HG03565 (cell line): Measurements from ENCODE around the gene DCLK2.
A peak's percentile ranks its signal among the peaks of the same experiment; 100 is the strongest.

ENCODE experiments used
- ATAC-seq: cut with Tn5 transposase; IDR thresholded peaks from one replicate; pipeline ENCODE4 v1.9.1; 2021; ENCODE audit warnings: mild to moderate bottlenecking, moderate library complexity; ENCODE audit not compliant: unreplicated experiment

DCLK2 gene

DNA sequence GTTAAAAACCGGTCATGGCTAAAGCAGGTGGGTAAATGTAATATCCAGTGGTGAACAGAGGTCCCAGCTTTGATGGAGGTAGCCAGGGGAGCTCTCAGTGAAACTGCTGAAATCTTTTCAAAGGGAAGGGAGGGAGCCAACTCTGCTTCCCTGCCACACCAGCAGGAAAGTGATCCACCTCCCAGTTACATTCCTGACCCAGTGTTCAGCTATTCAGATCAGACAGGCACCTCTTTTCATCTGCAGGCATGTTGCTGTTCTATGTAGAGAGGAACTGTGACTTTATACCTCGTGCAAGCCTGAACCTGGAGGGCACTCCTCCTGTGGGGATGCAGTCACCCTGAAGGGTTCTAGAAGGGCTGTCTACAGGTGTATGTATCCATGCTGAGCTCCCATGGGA is 37.6 kb downstream of the DCLK2 start:
- no peak for ATAC-seq

DNA sequence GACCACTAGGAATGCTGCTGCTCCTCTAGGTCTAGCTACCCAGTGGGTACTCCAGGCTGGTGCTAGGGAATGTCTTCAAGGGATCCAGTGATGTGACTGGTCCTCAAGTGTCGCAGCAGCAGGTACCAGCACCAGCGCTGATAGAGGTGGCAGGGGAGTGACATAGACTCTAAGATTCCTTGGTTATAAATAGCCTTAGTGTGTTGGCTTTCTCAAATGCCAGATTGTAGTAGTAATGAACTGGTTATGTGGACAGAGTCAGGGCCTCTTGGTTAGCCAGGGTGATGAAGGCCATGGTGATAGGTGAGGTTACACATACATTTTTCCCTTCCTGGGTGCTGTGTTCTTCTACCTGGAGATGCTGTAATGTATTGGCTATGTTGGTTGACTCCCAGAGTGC is 38.3 kb downstream of the DCLK2 start:
- ATAC-seq: no peak

DNA sequence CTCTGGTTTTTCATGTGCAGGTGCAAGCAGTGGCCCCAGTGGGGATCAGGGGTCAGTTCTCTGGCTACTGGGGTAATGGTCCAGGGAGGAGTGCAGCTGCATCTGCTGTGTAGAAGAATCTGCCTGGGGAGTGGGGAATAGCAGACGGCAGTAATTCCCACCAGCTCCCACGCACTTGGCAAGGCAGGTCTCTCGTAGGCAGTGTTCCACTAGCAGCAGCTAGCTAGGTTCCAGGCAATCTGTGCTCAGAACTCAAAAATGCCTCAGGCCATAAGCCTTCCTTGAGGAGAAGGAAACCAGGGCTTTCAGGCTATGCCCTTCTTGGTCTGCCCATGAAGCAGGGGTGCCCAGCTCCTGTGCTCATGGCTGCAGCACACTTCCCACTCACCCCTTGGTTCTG is 38.8 kb downstream of the DCLK2 start:
- no peak for ATAC-seq

DNA sequence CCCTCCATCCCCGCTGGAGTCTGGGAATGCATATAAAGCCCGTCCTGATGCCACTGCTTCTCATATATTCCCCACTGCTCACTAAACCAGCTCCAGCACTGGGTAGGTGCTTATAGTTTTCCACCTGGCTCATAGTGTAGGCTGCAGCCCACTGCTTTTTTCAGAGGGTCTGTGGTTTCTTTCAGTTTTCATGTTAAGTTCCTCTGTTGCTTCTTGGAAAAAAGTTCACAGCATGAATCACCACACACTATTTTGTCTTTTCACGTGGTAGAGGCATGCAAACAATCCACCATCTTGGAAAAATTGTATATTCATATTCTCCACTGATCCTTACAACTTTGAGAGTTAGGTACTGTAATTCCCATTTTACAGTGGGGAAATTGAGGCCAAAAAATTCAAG is 39.4 kb downstream of the DCLK2 start:
- ATAC-seq: no peak

DNA sequence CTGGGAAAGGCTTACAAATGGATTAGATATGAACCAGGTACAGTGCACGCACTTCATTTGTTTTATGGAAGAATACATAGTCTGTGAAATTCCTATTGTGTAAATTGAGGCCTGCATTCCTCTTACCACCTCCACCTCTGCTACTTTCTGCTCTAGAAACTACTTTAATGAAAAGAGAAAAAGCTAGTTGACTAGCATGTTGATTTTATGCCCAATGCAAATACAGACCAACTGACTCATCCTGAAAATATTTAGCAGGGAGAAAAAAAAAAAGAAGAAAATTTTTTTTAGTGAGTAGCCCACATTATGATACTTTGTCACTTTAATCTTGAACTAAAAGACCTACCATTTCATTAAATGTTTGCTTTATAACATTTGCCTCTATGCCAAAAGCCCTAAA is 41.2 kb downstream of the DCLK2 start:
- ATAC-seq: no peak

DNA sequence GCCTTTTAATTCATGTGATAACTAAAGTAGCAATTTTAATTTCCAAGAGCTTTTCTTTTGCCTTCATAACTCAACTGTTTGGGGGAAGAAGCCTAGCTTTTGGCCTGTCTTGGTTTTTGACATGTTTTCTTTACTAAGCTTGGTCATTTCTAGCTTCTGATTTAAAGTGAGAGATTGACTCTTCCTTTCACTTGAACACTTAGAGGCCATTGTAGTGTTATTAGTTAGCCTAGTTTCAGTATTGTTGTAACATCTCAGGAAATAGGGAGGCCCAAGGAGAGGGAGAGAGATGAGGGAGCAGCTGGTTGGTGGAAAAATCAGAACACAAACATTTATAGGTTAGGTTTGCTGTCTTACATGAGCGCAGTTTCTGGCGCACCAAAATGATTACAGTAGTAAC is 44.8 kb downstream of the DCLK2 start:
- ATAC-seq: peak; percentile 28

DNA sequence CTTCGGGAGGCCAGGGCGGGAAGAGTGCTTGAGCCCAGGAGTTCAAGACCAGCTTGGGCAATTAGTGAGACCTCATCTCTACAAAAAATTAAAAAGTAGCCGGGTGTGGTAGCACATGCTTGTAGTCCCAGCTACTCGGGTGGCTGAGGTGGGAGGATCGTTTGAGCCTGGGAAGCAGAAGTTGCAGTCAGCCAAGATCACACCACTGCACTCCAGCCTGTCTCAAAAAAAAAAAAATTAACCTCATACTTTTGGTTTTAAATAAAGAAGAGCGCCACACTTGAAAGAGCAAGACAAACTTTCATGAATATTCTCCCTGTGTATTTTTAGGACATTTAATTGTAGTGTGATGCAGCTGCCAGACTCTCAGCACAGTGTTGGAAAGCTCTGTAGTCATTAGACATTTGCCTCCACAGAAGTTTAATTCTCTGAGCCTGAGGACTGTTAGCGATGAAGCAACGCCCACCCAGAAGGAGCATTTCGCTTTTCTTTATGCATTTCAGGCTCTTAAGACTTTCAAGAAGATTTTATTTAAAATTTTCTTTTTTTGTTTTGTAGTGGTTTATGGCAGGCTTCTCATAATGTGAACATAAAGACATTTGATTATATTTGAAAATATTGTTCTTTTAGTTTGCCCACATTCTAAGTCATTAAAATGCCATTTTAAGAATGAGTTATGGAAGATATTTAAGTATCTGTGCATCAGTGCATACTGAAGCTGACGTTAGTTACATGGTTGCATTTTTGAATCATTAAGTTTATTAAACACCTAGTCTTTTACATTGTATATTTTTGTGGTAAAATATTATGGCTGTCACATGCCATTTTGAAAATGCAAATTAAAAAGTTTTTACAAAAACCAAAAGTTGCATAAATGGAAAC is 45.8 kb downstream of the DCLK2 start:
- ATAC-seq: no peak

DNA sequence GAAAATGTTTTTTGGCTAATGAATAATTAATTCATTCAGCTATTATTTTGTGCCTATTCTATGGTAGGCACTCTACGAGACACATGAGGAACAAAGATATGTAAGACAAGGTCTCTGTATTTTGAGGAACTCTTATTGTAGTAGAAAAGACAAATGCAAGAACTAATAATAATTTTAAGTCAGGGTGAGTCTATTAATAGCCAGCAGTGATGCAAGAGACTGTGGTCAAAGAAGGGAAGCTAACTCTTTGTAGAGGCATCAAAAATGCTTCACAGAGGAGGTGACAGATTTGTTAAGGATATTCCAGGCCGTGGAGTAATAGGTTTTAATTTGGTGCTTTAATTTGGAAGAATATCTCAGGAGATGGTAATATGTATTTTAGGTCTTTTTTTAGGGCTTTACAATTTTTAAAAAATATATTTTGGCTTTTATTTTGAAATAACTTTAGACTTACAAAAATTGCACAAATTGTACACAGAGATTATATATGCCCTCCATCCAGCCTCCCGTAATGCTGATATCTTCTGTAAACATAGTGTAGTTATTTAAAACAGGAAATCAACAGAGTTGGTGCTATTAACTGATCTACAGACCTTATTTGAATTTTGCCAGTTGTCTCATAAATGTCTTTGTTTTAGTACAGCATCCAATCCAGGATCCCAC is 48.1 kb downstream of the DCLK2 start:
- ATAC-seq: peak; percentile 42

DNA sequence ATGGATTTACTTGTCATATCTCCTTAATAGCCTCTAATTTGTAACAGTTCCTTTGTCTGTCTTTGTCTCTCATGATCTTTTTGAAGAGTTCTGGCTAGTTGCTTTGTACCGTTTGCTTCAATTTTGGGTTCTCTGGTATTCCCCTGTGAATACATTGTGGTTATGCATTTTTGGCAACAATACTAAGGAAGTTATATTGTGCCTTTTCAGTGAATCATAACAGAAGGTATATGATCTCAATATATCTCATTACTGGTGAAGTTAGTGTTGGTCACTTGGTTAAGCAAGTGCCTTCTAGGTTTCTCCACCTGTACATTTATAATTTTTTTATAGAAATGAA is 48.6 kb downstream of the DCLK2 start:
- ATAC-seq: peak; percentile 77

DNA sequence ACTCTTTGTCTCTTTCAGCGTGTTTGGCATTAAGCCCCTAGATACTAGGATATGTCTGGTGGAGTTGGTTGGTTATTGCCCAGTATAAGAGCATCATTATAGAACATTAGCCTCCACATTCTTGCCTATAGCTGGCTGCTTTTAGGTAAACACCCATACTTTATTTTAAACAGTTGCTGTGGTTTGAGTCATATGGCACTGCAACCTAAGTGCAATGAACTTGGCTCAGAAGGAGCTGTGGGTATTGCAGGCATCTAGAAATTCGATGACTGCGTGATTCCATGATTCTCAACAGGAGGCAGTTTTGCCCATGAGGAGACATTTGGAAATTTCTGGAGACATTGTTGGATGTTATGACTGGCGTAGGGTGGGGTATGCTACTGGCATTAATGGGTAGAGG is 49.5 kb downstream of the DCLK2 start:
- no peak for ATAC-seq

DNA sequence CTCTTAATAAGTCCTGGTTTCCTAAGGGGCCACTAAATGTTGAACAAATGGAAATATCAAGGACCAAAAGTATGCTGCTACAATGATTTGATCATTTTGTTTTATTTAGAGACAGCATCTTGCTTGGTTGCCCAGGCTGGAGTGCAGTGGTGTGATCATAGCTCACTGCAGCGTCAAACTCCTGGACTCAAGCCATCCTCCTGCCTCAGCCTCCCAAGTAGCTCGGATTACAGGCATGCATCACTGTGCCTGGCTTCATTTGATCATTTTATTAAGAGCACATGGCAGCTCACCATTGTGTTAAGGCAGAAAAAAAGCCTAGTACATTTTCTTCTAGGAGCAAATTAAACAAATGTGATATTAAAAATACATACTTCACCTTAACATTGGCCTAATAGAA is 52.7 kb downstream of the DCLK2 start:
- no peak for ATAC-seq

DNA sequence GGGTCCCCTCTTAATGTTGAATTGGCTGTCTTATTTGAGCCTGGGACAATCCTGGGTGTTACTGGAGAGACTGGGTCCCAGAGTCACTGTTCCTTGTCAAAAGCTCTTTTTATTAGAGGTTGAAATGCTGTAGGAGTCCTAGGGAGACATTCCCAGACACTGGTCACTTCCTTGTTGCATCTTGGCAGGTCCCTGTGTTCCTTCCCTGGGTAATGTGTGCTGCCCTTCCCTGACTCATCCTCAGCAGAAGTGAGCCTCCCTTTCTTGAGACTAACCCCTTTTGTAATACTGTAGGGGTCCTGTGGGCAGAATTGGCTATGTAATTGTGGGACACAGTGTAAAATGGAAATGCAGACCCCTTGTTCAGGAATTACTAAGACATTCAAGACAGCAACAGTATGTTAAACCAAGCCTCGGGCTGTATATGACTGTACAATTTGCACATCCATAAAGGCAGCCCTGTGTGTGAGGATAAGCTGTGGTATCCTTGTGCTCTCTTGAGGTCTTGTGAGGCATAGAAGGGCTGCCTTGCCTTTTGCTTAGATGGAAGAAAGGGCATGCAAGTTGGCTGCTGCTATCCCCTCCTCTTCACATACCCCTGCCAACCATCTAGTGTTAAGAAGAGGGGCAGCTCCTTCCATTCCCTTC is 53.5 kb downstream of the DCLK2 start:
- no peak for ATAC-seq

DNA sequence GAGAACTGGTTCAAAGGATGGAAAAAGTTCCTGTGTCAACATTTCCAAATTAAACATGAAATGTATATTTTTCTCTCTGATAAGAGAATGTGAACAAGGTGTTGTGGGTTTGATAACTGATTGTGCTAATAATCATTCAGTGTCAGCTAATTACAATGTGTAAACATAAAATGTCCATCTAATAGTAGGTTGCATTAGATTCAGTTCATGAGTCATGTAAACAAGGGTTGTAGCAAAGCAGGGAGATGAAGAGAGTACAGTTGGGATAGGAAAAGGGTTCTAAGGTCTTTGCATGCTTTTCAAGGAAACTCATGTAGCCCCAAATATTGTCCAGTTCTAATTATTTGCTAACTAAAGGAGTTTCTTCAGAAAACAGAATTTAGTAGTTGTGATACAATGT is 55.4 kb downstream of the DCLK2 start:
- ATAC-seq: no peak

DNA sequence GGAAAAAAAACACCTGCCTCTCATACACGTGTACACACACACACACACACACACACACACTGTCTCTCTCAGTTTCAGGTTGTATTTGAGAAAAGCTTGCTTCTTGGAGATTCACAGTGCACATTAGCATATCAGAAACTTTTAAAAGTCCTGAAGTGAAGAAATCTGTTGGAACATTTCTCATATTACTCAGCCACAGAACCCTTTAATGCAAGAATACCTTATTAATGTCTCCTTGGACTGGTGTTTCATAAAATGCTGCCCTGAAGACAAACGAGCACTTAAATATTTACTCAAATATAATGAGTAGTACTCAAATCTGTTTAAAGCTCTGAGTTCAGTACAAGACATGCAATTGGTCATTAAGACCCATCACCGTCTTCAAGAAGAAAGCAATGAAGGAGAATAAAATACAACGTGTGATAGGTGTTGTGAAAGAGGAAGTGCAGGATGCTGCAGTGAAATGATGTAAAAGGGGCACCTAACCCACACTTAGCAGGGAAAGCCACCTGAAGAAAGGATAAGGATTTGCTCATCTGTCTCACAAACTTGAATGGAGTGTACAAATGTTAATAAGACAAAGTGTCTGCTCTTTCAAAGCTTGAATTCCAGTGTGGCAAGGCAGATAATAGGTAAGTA is 57.0 kb downstream of the DCLK2 start:
- ATAC-seq: no peak

DNA sequence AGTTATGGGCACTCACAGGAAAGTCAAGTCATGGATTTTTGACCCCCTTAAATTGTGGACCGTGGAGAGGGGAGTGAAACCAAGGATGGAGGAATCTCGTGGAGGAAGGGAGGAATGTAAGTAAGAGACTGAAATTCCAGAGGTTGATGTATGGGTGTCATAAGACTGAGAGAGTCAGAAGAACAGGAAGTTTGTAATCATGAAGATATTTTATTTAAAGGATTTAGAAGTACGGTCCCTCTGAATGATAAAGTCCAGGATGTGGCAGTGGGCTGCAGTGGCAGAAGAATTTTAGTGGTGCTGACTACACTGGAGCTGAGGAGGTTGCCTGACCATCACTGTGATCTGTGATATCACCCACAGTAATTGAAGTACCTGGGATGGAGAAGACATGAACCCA is 57.8 kb downstream of the DCLK2 start:
- no peak for ATAC-seq

DNA sequence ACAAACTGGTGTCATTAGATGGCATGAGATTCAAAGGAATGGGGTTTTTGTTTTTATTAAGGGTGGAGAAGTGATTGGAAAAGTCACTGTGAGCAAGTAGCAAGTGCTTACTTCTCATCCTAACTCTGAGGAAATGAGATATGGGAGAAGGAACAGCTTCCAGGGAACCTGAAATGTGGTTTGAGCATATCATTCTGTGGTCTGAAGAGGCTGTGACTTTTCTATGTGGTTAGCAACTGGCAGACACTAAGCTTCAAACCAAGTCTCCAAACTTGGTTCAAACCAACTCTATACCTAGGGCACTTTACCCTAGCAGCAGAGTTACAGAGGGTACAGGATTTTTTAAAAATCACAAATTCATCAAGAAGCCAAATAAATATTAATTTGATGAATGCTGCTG is 58.2 kb downstream of the DCLK2 start:
- no peak for ATAC-seq

DNA sequence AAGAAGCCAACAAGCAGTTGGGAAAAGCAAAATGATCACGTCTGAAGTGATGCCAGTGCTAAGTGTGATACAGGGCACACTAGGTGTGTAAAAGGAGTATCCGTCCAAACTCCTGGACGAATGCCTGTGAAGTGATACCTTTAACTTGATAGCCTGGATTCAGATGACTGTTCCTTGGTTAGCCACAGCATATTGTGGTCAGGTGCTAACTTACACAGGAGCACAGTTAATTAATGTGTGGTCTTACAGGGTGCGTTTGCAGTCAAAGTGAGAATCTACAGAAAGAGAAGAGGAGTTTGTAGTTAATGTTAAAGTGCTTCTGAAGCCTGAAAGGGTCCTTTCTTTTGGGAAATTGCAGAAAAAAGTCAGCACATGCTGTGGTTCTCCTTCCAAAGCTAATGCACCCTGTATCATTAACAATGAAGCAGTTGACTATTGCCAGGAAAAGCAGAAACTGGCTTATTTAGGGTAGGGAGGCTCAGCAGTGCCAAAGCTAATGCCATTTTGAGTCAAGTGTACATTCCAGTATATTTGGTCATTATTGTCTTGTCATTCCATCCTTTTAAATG is 61.1 kb downstream of the DCLK2 start:
- ATAC-seq: peak; percentile 53

DNA sequence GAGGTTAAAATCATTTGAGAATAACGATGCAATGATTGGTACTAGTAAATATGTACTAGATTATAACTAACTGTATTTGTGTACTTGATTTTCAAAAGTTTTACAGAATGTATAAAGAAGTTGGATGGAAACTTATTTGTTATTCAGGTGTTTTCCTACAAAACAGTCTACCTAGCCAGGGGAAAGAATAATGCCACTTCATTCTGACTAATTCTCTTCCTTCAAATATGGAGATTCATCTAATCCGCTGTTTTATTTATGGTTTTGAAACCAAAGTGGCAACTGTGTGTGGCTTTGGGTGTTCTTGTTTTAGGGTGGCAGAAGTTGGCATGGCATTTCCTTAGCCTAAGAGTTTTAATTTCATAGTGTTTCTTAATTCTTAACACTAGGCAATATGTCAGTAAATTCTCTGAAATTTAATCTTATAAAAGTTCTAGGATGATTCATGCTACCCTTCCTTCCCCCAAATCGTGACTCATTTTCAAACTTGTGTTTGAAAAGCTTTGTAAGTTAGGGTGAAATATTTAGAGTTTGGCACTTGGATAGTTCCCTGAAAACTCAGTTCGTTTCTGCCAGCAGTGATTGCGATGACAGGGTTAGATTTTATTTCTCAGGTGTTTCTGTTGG is 62.6 kb downstream of the DCLK2 start:
- no peak for ATAC-seq

DNA sequence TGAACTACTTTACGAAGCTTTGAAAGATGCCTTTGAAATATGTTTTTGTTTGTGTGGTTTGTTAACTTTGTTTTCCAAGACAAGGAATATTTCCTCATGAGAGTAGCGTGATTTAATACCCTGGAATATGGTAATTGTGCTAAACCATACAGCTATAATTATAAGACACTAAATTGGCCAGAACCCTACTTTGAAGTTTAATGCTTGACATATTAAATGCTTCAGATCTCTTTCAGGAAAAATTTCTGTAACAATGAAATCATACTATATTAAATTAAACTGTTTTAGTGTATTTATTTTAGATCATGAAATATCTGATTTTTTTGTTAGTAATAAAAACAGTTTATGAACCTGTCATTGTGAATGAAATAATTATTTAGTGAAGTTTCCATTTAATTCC is 63.5 kb downstream of the DCLK2 start:
- ATAC-seq: no peak

DNA sequence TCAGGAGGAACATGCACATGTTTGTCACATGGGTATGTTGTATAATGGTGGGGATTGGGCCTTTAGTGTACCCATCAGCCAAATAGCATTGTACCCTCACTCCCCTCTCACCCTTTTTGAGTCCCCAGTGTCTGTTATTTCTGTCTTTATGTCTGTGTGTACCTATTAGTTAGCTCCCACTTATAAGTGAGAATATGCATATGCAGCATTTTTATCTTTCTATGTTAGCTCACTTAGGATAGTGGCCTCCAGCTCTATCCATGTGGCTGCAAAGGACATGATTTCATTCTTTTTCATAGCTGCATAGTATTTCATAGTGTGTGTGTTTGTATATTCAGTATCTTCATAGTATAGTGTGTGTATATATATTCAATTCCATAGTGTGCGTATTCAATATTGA is 64.6 kb downstream of the DCLK2 start:
- no peak for ATAC-seq
